Measurements from ENCODE around the gene HLA-E.
A peak's percentile ranks its signal among the peaks of the same experiment; 100 is the strongest.
"Not testable (repeated sequence)": the region's sequence is repeated elsewhere in the genome, so short reads cannot be mapped to it uniquely, and the experiment has no call there.

HLA-E gene

GRCh38 chr6:30481211-30481964 is 7.9 kb upstream of the HLA-E start:
- DNase-seq, result no peak

GRCh38 chr6:30481965-30482644 is 7.2 kb upstream of the HLA-E start:
- DNase-seq, result peak; percentile 64

DNA sequence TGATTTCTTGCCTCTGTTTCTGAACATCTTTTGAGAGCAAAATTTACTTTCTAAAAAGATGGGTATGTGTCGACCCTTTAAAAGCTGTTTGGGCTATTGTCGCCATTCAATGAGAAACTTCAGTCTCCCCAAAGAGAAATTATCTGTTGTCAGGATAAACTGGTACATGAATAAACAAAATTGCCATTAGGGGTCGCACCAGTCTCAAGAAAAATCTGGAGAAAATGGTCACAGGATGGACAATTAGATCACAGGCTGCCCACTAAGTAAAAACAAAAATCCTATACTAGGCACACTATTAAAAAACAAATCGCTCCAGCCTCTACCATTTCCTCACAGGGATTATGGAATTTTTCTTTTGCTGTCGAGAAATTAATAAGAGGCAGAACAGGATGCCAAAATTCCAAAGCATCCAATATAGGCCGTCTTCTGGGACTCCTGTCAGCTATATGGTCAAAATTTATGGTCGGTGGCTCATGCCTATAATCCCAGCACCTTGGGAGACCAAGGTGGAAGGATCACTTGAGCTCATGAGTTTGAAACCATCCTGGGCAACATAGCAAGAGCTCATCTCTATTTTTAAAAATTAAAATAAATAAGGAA is 5.5 kb upstream of the HLA-E start:
- no peak for DNase-seq

- no peak for DNase-seq
Observed at GRCh38 chr6:30485236-30485635, 4.1 kb upstream of the HLA-E start.

DNA sequence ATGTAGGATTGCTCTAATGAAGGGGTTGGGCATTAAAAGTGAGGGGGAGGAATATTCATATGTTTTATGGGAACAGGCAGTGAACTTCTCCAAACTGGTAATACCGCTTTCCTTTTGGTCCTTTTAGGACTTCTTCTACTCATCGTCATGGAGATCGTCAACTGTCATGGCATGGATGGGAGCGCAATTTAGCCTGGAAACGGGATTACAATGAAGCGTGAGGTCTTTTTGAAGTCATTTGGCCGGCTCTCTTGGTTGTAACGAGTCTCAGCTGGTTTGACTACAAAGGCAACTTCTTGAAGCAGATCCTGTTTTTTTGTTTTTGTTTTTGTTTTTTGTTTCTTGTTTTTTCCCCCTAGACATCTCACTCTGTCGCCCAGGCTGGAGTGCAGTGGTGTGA is 1.4 kb upstream of the HLA-E start:
- DNase-seq, result no peak

- not testable (repeated sequence) for DNase-seq
Observed at GRCh38 chr6:30488697-30489080, 620 bp upstream of the HLA-E start.

GRCh38 chr6:30490026-30490876 is 942 bp downstream of the HLA-E start:
- no peak for DNase-seq

DNA sequence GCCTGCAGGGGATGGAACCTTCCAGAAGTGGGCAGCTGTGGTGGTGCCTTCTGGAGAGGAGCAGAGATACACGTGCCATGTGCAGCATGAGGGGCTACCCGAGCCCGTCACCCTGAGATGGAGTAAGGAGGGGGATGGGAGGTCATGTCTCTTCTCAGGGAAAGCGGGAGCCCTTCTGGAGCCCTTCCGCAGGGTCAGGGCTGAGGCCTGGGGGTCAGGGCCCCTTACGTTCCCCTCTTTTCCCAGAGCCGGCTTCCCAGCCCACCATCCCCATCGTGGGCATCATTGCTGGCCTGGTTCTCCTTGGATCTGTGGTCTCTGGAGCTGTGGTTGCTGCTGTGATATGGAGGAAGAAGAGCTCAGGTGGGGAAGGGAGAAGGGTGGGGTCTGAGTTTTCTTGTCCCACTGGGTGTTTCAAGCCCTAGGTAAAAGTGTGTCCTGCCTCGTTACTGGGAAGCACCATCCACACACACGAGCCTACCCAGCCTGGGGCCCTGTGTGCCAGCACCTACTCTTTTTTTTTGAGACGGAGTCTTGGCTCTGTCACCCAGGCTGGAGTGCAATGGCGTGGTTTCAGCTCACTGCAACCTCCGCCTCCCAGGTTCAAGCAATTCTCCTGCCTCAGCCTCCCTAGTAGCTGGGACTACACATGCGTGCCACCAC is 2.1 kb downstream of the HLA-E start:
- not testable (repeated sequence) for DNase-seq

- DNase-seq, result no peak
Observed at GRCh38 chr6:30491991-30492952, 3.0 kb downstream of the HLA-E start.

GRCh38 chr6:30493643-30494250 is 4.4 kb downstream of the HLA-E start:
- no peak for DNase-seq

DNA sequence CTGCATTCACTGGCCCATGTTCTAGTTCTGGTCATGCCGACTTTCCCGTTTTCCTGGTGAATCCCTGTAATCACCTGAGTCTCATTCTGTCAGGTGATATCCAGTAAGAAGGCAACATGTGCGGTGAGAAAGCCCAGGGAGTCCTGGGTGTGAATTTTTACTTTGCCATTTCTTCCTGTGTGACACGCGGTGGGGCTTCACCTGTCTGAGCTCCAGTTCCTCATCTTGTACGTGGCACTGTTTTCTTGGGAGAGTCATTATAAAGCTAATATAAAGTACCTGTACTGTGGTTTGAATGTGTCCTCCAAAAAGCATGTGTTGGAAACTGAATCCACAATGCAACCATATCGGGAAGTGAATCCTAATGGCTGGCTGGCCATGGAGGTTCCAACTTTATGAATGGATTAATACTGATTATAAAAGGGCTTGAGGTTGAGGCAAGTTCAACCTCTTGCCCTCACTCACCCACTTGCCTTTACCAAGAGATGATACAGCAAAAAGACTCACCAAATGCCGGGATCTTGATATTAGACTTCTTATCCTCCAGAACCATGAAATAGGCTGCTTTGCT is 5.1 kb downstream of the HLA-E start:
- DNase-seq, result no peak

DNA sequence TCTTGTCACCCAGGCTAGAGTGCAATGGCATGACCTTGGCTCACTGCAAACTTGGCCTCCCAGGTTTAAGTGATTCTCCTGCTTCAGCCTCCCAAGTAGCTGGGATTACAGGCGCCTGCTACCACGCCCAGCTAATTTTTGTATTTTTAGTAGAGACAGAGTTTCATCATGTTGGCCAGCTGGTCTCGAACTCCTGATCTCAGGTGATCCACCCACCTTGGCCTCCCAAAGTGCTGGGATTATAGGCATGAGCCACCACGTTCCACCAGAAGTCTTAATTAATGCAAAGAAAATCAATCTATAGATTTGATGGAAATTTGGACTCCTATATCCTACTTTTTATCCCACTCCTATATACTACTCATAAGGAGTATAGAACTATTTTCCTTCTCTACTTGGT is 5.8 kb downstream of the HLA-E start:
- DNase-seq, result not testable (repeated sequence)

DNA sequence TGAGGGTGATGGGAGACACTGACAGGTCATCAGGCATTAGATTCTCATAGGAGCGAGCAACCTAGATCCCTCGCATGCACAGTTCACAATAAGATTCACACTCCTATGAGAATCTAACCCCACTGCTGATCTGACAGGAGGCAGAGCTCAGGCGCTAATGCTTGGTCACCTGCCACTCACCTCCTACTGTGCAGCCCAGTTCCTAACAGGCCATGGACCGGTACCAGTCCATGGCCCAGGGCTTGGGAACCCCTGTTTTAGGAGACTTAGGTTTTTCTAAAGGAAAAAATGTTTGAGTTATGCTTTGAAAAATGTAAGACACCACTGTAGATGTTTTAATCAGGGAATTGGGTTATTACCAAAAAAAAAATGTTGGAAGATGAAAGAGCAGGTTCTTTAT is 6.7 kb downstream of the HLA-E start:
- DNase-seq, result no peak

DNA sequence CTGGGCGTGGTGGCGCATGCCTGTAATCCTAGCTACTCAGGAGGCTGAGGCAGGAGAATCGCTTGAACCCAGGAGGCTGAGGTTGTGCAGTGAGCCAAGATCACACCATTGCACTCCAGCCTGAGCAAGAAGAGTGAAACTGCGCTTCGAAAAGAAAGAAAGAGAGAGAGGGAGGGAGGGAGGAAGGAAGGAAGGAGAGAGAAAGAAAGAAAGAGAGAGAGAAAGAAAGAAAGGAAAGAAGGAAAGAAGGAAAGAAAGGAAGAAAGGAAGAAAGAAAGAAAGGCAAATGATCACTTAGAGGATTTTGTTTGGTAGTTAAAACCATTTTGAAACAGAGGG is 7.9 kb downstream of the HLA-E start:
- DNase-seq, result not testable (repeated sequence)

DNA sequence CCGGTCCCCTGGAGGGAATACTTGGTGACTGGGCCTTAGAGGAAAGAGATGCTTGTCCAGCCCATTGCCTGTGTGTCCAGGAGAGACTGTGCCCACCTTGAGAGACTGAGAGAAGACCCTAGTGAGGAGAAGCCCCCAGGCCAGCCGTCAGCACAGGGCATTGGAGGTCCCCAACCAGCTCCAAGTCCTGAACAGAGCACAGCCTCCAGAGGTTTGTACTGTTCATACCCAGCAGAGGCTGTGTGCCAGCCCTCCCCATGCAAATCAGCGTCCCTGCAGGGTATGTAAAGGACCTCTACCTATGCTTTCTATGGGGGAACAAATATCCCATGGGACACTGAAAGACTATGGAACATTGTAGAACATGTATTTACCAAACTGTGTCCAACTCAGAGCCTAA is 8.4 kb downstream of the HLA-E start:
- DNase-seq, result no peak

DNA sequence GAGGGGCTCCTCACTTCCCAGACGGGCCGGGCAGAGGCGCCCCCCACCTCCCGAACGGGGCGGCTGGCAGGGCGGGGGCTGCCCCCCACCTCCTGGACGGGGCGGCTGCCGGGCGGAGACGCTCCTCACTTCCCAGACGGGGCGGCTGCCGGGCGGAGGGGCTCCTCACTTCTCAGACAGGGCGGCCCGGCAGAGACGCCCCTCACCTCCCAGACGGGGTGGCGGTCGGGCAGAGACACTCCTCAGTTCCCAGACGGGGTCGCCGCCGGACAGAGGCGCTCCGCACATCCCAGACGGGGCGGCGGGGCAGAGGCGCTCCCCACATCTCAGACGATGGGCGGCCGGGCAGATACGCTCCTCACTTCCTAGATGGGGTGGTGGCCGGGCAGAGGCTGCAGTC is 9.4 kb downstream of the HLA-E start:
- DNase-seq, result not testable (repeated sequence)

- DNase-seq, result no peak
Observed at GRCh38 chr6:30500421-30501355, 11.4 kb downstream of the HLA-E start.

DNA sequence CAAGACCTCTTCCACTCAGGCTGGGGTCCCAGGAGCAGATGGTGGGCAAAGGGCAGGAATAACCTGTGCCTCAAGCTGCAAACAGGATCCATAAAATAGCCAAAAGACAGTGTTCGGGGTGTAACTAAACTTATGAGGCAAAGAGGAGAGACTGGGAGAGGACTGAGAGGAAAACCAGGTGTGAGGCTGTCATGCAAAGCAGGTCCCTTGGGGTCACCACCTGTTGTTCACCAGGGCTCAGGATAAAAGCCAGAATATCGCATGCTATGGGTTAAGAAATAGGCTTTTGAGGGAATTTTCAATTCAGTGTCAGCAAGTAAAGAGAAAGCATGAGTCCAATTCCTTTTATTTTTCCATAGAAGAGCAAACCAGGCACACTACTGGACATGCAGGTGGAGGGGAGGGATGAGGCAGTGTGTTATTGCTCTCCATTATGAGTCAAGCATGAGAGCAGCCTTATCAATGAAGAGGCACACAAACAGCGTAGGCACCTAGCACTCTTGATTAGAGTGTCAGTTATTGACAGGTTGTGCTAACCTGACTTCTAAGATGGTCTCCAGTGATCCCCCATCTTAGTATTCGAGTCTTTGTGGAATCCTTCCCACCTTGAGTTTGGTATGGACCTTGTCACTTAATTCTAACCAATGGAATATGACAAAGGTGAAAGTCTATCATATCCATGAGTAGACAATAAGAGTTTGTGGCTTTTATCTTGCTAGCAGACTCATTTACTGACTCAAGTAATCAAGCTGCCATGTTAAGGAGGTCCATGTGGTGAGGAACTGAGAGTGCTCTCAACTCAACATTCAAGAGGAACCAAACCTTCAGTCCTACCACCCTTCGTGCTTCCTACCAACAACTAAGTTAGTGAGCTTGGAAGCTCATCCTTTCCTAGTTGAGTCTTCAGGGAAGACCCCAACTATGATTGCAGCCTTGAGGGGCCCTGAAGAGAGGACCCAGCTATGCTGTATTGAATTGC is 18.8 kb downstream of the HLA-E start:
- DNase-seq, result no peak

All from NCI-H345 (cell line).